MCF 10A (cell line): ENCODE measurements around the gene TSPAN16. TPM values are rescaled to one million over a fixed set of nuclear protein-coding genes. Genes with fewer than 3 reads are reported as not detected.

ENCODE experiments used
- BruUV-seq: library from RNA; stranded (reverse); fragments of 400-500 nt; replicated peaks from 2 replicates; lab custom pipeline; 2021; lab: Mats Ljungman, UMichigan
- CTCF ChIA-PET: fragments of 300-600 bp; sonication (Branson Sonifier 250); formaldehyde crosslinking; extraction: SDS; loops from one replicate; lab custom pipeline; 2021; ENCODE audit warnings: antibody characterized with exemption, inconsistent platforms; lab: Yijun Ruan, JAX
- POLR2A ChIA-PET: fragments of 300-600, 350-650 bp; sonication (Branson Sonifier 250); formaldehyde crosslinking; extraction: SDS; loops from one replicate; lab custom pipeline; 2020; ENCODE audit warnings: antibody characterized with exemption, inconsistent platforms; lab: Yijun Ruan, JAX
- DNase-seq: peaks from one replicate; pipeline ENCODE4 v3.0.0-alpha.2; 2018; ENCODE audit not compliant: unreplicated experiment
- H3K27ac Mint-ChIP-seq: one replicate; pipeline ENCODE4 v1.8.0; 2022; ENCODE audit warnings: mild to moderate bottlenecking, low read depth, mixed read lengths; ENCODE audit not compliant: unreplicated experiment
- H3K27me3 Mint-ChIP-seq: one replicate; pipeline ENCODE4 v1.8.0; 2022; ENCODE audit warnings: mixed read lengths; ENCODE audit not compliant: insufficient read depth, unreplicated experiment
- H3K36me3 Mint-ChIP-seq: one replicate; pipeline ENCODE4 v1.8.0; 2022; ENCODE audit warnings: mild to moderate bottlenecking, moderate library complexity, mixed read lengths; ENCODE audit not compliant: insufficient read depth, unreplicated experiment
- H3K4me1 Mint-ChIP-seq: one replicate; pipeline ENCODE4 v1.8.0; 2022; ENCODE audit warnings: mixed read lengths; ENCODE audit not compliant: insufficient read depth, unreplicated experiment
- H3K4me3 Mint-ChIP-seq: one replicate; pipeline ENCODE4 v1.8.0; 2022; ENCODE audit warnings: mild to moderate bottlenecking, moderate library complexity, mixed read lengths; ENCODE audit not compliant: unreplicated experiment
- H3K9me3 Mint-ChIP-seq: one replicate; pipeline ENCODE4 v1.8.0; 2022; ENCODE audit warnings: mixed read lengths; ENCODE audit not compliant: unreplicated experiment
- intact Hi-C: fragments of 100-400 bp; cut with micrococcal nuclease; formaldehyde crosslinking; loops from 2 replicates; pipeline ENCODE4 v1.14.1; 2022
- total RNA-seq: library from RNA; stranded (reverse); gene quantifications from 2 replicates; pipeline ENCODE4 v1.2.3, GENCODE V29; 2022
- TF ChIP-seq, protein P1 (sequence below): fragments of 200-600 bp; IDR thresholded peaks from one replicate; pipeline ENCODE4 v1.8.0; 2022; ENCODE audit warnings: antibody characterized with exemption, mild to moderate bottlenecking; ENCODE audit not compliant: unreplicated experiment

TSPAN16 gene
- total RNA-seq, 1 experiment from 2014 or later: not detected

DNA sequence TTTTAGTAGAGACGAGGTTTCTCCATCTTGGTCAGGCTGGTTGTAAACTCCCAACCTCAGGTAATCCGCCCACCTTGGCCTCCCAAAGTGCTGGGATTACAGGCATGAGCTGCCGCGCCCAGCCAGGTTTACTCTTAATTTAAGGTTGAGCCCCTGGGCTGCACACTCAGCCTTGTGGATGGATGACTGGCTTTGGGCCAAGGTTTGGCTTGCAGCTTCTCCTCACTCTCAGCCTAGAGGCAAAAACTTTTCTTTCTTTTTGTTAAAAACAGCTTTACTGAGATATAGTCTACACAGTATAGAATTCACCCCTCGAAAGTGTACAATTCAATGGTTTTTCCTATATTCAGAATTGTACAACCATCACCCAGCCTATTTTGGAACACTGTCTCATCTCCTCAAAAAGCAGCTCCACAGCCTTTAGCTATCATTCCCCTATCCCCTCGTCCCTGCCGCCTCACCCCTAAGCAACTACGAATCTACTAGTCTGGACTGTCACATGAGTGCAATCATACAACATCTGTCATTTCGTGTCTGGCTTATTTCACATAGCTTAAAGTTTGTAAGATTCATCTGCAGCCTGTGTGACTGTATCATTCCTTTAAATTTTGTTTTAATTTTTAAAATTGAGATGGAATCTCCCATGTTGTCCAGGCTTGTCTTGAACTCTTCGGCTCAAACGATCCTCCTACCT lies 14.5 kb upstream of the TSPAN16 start:
- POLR2A ChIA-PET: interaction anchor here (1.3 to 2.7 kb wide), 2 partner anchors 10 to 201 kb away, joined by 4 to 6 read pairs; no protein-coding TSS in a partner anchor

DNA sequence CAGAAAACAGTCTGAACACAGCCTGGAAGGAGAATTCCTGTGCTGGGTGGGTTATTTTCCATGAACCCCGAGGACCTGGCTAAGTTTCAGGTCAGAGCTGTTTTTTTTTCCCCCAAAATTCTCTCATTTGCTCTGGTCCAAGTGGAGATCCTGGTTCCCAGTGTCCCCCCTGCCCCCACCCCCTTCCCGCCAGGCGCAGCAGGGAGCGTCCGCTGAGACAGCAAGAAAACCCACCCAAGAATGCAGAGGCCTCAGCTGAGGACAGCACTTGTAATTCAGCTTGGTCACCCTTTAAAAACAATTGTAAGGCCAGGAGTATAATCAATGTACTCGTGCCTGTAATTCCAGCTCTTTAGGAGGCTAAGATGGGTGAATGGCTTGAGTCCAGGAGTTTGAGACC lies 11.4 kb upstream of the TSPAN16 start:
- H3K36me3 Mint-ChIP-seq: peaks cover 4% of the 10 kb centered on the region
- intact Hi-C loops: no loop called here
- BruUV-seq: no TSS peak
- H3K4me3 Mint-ChIP-seq: no peak overlapping the region
- ChIA-PET POLR2A (interaction anchor here (0.7 kb wide), 1 partner anchor 324 kb away, joined by 3 read pairs; no protein-coding TSS in a partner anchor), CTCF (interaction anchor here (0.6 kb wide), 3 partner anchors 42 to 149 kb away, joined by 3 to 4 read pairs (median 3); no protein-coding TSS in a partner anchor)
- peaks cover 12% of the 10 kb centered on the region for H3K4me1 Mint-ChIP-seq
- no peak overlapping the region for H3K27ac Mint-ChIP-seq
- DNase-seq: no peak
- TF ChIP-seq, protein P1, sequence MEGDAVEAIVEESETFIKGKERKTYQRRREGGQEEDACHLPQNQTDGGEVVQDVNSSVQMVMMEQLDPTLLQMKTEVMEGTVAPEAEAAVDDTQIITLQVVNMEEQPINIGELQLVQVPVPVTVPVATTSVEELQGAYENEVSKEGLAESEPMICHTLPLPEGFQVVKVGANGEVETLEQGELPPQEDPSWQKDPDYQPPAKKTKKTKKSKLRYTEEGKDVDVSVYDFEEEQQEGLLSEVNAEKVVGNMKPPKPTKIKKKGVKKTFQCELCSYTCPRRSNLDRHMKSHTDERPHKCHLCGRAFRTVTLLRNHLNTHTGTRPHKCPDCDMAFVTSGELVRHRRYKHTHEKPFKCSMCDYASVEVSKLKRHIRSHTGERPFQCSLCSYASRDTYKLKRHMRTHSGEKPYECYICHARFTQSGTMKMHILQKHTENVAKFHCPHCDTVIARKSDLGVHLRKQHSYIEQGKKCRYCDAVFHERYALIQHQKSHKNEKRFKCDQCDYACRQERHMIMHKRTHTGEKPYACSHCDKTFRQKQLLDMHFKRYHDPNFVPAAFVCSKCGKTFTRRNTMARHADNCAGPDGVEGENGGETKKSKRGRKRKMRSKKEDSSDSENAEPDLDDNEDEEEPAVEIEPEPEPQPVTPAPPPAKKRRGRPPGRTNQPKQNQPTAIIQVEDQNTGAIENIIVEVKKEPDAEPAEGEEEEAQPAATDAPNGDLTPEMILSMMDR: no peak
- no peaks in the 10 kb centered on the region for H3K9me3 Mint-ChIP-seq
- H3K27me3 Mint-ChIP-seq: no peaks in the 10 kb centered on the region

More for the DNA sequence above, 14.5 kb upstream of the TSPAN16 start:
- no peaks in the 10 kb centered on the region for H3K9me3 Mint-ChIP-seq
- H3K4me3 Mint-ChIP-seq: no peak overlapping the region
- peak overlapping the region; percentile 59 for H3K27ac Mint-ChIP-seq
- TF ChIP-seq, protein P1: no peak
- DNase-seq: peak; percentile 63
- BruUV-seq: no TSS peak
- H3K4me1 Mint-ChIP-seq: peaks cover 6% of the 10 kb centered on the region
- peaks cover 4% of the 10 kb centered on the region for H3K36me3 Mint-ChIP-seq
- CTCF ChIA-PET: interaction anchor here (0.6 to 1.4 kb wide), 5 partner anchors 8 to 1616 kb away, joined by 3 to 5 read pairs (median 3); no protein-coding TSS in a partner anchor
- no peaks in the 10 kb centered on the region for H3K27me3 Mint-ChIP-seq
- intact Hi-C loops: no loop called here

DNA sequence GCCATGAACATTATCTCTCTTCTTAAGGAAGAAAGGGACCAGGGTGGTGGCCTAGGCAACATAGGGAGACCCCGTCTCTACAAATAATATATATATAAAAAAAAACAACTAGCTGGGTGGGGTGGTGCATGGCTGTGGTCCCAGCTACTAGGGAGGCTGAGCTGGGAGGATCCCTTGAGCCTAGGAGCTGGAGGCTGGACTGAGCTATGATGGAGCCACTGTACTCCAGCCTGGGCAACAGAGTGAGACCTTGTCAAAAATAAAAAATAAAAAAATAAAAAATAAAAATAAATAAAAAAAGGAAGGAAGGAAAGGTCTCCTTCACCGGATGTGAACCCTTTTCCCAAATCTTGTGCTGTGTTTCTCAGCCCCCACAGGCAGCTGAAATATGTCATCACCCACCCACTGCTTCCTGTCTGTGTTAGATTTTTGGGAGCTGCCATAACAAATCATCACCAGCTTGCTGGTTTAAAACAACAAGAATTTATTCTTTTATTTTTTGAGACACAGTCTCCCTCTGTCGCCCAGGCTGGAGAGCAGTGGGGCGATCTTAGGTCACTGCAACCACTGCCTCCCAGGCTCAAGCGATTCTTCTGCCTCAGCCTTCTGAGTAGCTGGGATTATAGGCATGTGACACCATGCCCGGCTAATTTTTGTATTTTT lies 9.5 kb upstream of the TSPAN16 start:
- Mint-ChIP-seq H3K4me1 (peaks cover 11% of the 10 kb centered on the region), H3K9me3 (no peaks in the 10 kb centered on the region), H3K27ac (no peak overlapping the region), H3K36me3 (peaks cover 2% of the 10 kb centered on the region), H3K4me3 (no peak overlapping the region), H3K27me3 (no peaks in the 10 kb centered on the region)
- BruUV-seq: no TSS peak
- peak; percentile 55 for DNase-seq
- ChIA-PET POLR2A (interaction anchor here (0.6 kb wide), 1 partner anchor 16 kb away, joined by 3 read pairs; no protein-coding TSS in a partner anchor), CTCF (interaction anchor here (0.7 to 1.5 kb wide), 2 partner anchors 148 to 288 kb away, joined by 3 to 5 read pairs; no protein-coding TSS in a partner anchor)
- intact Hi-C loops: loop anchor here (5.0 kb wide), 1 partner anchor 149 kb away; no protein-coding TSS in a partner anchor
- TF ChIP-seq, protein P1: no peak

- H3K4me1 Mint-ChIP-seq: peaks cover 6% of the 10 kb centered on the region
- H3K36me3 Mint-ChIP-seq: no peaks in the 10 kb centered on the region
- no TSS peak for BruUV-seq
- TF ChIP-seq, protein P1: peak; percentile 33
- peak; percentile 35 for DNase-seq
- intact Hi-C loops: loop anchor here (5.0 kb wide), 1 partner anchor 151 kb away; no protein-coding TSS in a partner anchor
- no peak overlapping the region for H3K4me3 Mint-ChIP-seq
- H3K27ac Mint-ChIP-seq: no peak overlapping the region
- H3K27me3 Mint-ChIP-seq: no peaks in the 10 kb centered on the region
- ChIA-PET POLR2A (no interaction called here), CTCF (interaction anchor here (1.0 kb wide), 1 partner anchor 194 kb away, joined by 3 read pairs; no protein-coding TSS in a partner anchor)
- H3K9me3 Mint-ChIP-seq: no peaks in the 10 kb centered on the region
Observed at GRCh38 chr19:11288349-11288748, 7.6 kb upstream of the TSPAN16 start.
